ENCODE results near the gene TGIF1. TPM values are rescaled to one million over a fixed set of nuclear protein-coding genes. Genes with fewer than 3 reads are reported as not detected.
A peak's percentile ranks its signal among the peaks of the same experiment; 100 is the strongest.

Gene TGIF1
- total and polyA plus RNA-seq, 2 of the 4 experiments (the other 2 are of a cell fraction) = 62.1 to 118 TPM

DNA sequence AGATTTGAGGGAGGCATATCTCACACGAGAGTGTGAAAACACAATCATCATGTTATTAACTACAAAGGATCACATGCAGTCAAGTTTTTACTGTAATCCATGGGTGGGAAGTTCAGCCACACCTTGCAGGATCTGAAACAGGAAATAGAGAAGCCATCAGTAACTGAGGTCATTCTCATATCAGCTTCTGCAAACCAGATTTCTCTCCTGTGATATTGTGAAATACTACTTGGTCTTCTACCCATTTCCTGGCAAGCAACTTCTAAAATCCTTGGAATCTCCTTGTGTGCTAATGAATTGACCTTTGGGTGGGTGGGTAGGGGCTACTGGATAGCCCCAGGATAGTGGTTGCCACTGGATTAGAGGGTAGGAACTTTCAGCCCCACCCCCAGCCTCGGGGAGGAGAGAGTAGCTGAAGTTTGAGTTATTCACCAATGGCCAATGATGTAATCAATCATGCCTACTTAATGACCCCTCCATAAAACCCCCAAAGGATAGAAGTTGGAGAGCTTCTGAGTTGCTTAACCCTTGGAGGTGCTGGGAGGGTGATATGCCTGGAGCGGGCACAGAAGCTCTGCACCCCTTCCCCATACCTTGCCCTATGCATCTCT lies 25.6 kb upstream of the TGIF1 start:
- no peak overlapping the region for H3K56ac ChIP-seq (ENCODE audit: extremely low read depth, insufficient read depth, low read length)
- H3K9me3 ChIP-seq (ENCODE audit: control insufficient read depth, insufficient read depth, low read length) = no peaks in the 10 kb centered on the region
- H2AK5ac ChIP-seq (ENCODE audit: low read depth, low read length) = no peak overlapping the region
- H3K4ac ChIP-seq (ENCODE audit: low read depth, low read length) = no peak overlapping the region
- H3K4me3 ChIP-seq (ENCODE audit: insufficient read depth, low read depth, low read length) = no peak overlapping the region
- ChIA-PET CTCF (no interaction called here), POLR2A (ENCODE audit: unreplicated experiment) (no interaction called here)
- H3K27me3 ChIP-seq (ENCODE audit: control insufficient read depth, insufficient read depth, low read length) = no peaks in the 10 kb centered on the region
- no CpG with 5 or more reads among the region's 3 CpGs for WGBS, 2 experiments (ENCODE audit: extremely low coverage in 2 of 2, insufficient read length in 1 of 2)
- no peak for ATAC-seq (ENCODE audit: low read depth)
- H2AK9ac ChIP-seq (replicated peaks; ENCODE audit: low read depth, low read length, poor library complexity) = no peak overlapping the region
- no peak overlapping the region for H2BK15ac ChIP-seq (ENCODE audit: low read depth, low read length)
- no TSS peak for BruUV-seq (replicated peaks)
- no peak for DNase-seq
- H3K18ac ChIP-seq (ENCODE audit: low read depth, low read length) = no peak overlapping the region
- H3K4me2 ChIP-seq (ENCODE audit: low read depth, low read length) = no peak overlapping the region
- H4K20me1 ChIP-seq (ENCODE audit: insufficient read depth, low read length) = no peaks in the 10 kb centered on the region
- H3K4me1 ChIP-seq (ENCODE audit: control insufficient read depth, insufficient read depth, low read length) = no peaks in the 10 kb centered on the region
- in situ Hi-C loops (cut with MboI; ENCODE audit: low sequenced_read_pairs) (no loop called here), dilution Hi-C loops (cut with HindIII; ENCODE audit: low sequenced_read_pairs, unreplicated experiment) (no loop called here), intact Hi-C loops (cut with micrococcal nuclease) (no loop called here)
- no peak overlapping the region for H3K23ac ChIP-seq (ENCODE audit: low read depth, low read length)
- H4K5ac ChIP-seq (ENCODE audit: low read depth, low read length) = no peak overlapping the region
- no peak overlapping the region for H2AFZ ChIP-seq (replicated peaks; ENCODE audit: low read length, poor library complexity)
- H2BK20ac ChIP-seq (ENCODE audit: low read depth, low read length) = no peak overlapping the region
- H3K27ac ChIP-seq (ENCODE audit: insufficient read depth, low read length) = no peak overlapping the region
- TF ChIP-seq MAZ (IDR thresholded peaks at IDR 0.05; ENCODE audit: borderline replicate concordance, low read depth, low read length) (no peak), CEBPB (IDR thresholded peaks at IDR 0.05; ENCODE audit: low read depth, low read length) (peak; percentile 63)
- no peaks in the 10 kb centered on the region for H3K36me3 ChIP-seq (ENCODE audit: control insufficient read depth, insufficient read depth, low read length)
- no peaks in the 10 kb centered on the region for H3K79me1 ChIP-seq (ENCODE audit: low read depth in 1 of 2, low read length in 2 of 2)
- no peak overlapping the region for H4K8ac ChIP-seq (ENCODE audit: low read depth in 2 of 2, low read length in 2 of 2)
- no peak overlapping the region for H2BK120ac ChIP-seq (ENCODE audit: low read depth, low read length)
- no peak overlapping the region for H4K91ac ChIP-seq (ENCODE audit: insufficient read depth, low read depth, low read length)
- H3K14ac ChIP-seq (replicated peaks; ENCODE audit: low read depth, low read length) = no peak overlapping the region
- no peak overlapping the region for H3K9ac ChIP-seq (ENCODE audit: low read depth, low read length)
- H3K9me1 ChIP-seq (ENCODE audit: insufficient read depth, low read length) = no peaks in the 10 kb centered on the region
- H2BK5ac ChIP-seq (ENCODE audit: low read depth, low read length, poor library complexity, severe bottlenecking) = no peak overlapping the region

Measured in IMR-90 (cell line).